HepG2 (cell line): ENCODE results near the gene STX12. TPM values are rescaled to one million over a fixed set of nuclear protein-coding genes. Genes with fewer than 3 reads are reported as not detected.
A peak's percentile ranks its signal among the peaks of the same experiment; 100 is the strongest.

Experiments used
- ATAC-seq: fragments of 200-7000 bp; cut with Tn5 transposase; 3 replicates; pipeline ENCODE4 v1.9.1; 2020; ENCODE audit warnings: mild to moderate bottlenecking, moderate library complexity
- BruUV-seq: library from RNA; stranded (reverse); fragments of 400-500 nt; replicated peaks from 2 replicates; lab custom pipeline; 2021; lab: Mats Ljungman, UMichigan
- CTCF ChIA-PET: fragments of 300-600 bp; formaldehyde crosslinking; extraction: SDS; loops from one replicate; lab custom pipeline; 2021; ENCODE audit warnings: low total read pairs, inconsistent platforms, low intra/inter-chr PET ratio; lab: Yijun Ruan, JAX
- POLR2A ChIA-PET: fragments of 350-600 bp; sonication (Branson Sonifier 250); formaldehyde crosslinking; loops from one replicate; lab custom pipeline; 2020; ENCODE audit warnings: antibody characterized with exemption, inconsistent platforms; lab: Yijun Ruan, JAX
- DNase-seq: peaks from one replicate; pipeline ENCODE4 v3.0.0-alpha.2; 2015; ENCODE audit warnings: low spot score
- FAIRE-seq: peaks from 3 replicates; lab custom pipeline; 2011; peaks lifted over from hg19 to GRCh38; lab: Jason Lieb, UNC
- H2AFZ ChIP-seq: one replicate; pipeline ENCODE4 v1.6.1; 2011; ENCODE audit warnings: low read length, inconsistent platforms
- H3K27ac ChIP-seq: fragments of 300-600 bp; 3 replicates; pipeline ENCODE4 v1.8.0; 2011; ENCODE audit warnings: mixed run types, mild to moderate bottlenecking, mixed read lengths, low read length, inconsistent platforms; ENCODE audit not compliant: insufficient read depth; ENCODE audit errors: extremely low read length
- H3K27me3 ChIP-seq, 2 experiments: fragments of 200-600 bp in 1 of 2; 2 replicates in 1 of 2; 3 replicates in 1 of 2; pipeline versions ENCODE4 v1.6.0 to v1.8.0; 2011; ENCODE audit warnings: low read length in 2 of 2, mild to moderate bottlenecking in 2 of 2, moderate library complexity in 2 of 2, inconsistent platforms in 1 of 2; ENCODE audit not compliant: insufficient read depth in 2 of 2, control insufficient read depth in 1 of 2
- H3K36me3 ChIP-seq, 2 experiments: fragments of 200-600 bp in 1 of 2; replicated peaks in 1 of 2; 2 replicates in 1 of 2; 3 replicates in 1 of 2; pipeline versions ENCODE4 v1.5.1 to v1.8.0; 2011; ENCODE audit warnings: low read length in 2 of 2, inconsistent platforms in 1 of 2; ENCODE audit not compliant: insufficient read depth in 2 of 2, control insufficient read depth in 1 of 2
- H3K4me1 ChIP-seq: 2 replicates; pipeline ENCODE4 v1.5.1; 2012; ENCODE audit warnings: low read length, inconsistent platforms; ENCODE audit not compliant: insufficient read depth
- H3K4me2 ChIP-seq: 2 replicates; pipeline ENCODE4 v1.6.0; 2011; ENCODE audit warnings: low read depth, low read length, inconsistent platforms
- H3K4me3 ChIP-seq, 3 experiments: fragments of 200-600 bp in 1 of 3; sonication (generic), shearing (Covaris generic) in 1 of 3; replicated peaks in 1 of 3; 2 replicates each; pipeline ENCODE4 v1.5.1; 2011 to 2016; ENCODE audit warnings: low read length in 3 of 3, inconsistent platforms in 2 of 3, low read depth in 2 of 3, mild to moderate bottlenecking in 2 of 3, control low read depth in 1 of 3, mixed read lengths in 1 of 3; ENCODE audit not compliant: insufficient read depth in 1 of 3
- H3K79me2 ChIP-seq: one replicate; pipeline ENCODE4 v1.6.1; 2011; ENCODE audit warnings: low read length, inconsistent platforms; ENCODE audit not compliant: insufficient read depth
- H3K9ac ChIP-seq: 2 replicates; pipeline ENCODE4 v1.6.0; 2011; ENCODE audit warnings: mild to moderate bottlenecking, low read depth, low read length, inconsistent platforms; ENCODE audit not compliant: insufficient read depth
- H3K9me3 ChIP-seq: 2 replicates; pipeline ENCODE4 v1.5.1; 2012; ENCODE audit warnings: mild to moderate bottlenecking, low read length
- H4K20me1 ChIP-seq: 2 replicates; pipeline ENCODE4 v1.6.0; 2011; ENCODE audit warnings: inconsistent platforms, mild to moderate bottlenecking, low read length, moderate library complexity; ENCODE audit not compliant: insufficient read depth
- CREB1 ChIP-seq, 2 experiments: fragments of 450-650 bp in 1 of 2; IDR thresholded peaks; 2 replicates each; pipeline ENCODE4 v1.6.1; 2016 to 2017; ENCODE audit warnings: control low read depth in 1 of 2, mild to moderate bottlenecking in 1 of 2, missing compliant biosample characterization in 1 of 2, missing genetic modification characterization in 1 of 2
- EP300 ChIP-seq, 3 experiments: sonication (generic) in 1 of 3; formaldehyde crosslinking in 1 of 3; IDR thresholded peaks; 2 replicates each; pipeline versions ENCODE4 v1.5.1 to v1.6.1; 2011 to 2020; ENCODE audit warnings: low read depth in 2 of 3, low read length in 2 of 3, borderline replicate concordance in 1 of 3, improper control_type of control experiment in 1 of 3, mild to moderate bottlenecking in 1 of 3, missing genetic modification reagents in 1 of 3, moderate library complexity in 1 of 3
- ETS1 ChIP-seq: sonication (generic); formaldehyde crosslinking; IDR thresholded peaks from 2 replicates; pipeline ENCODE4 v1.4.0; 2020; ENCODE audit warnings: missing genetic modification reagents
- FLYWCH1 ChIP-seq: sonication (generic); formaldehyde crosslinking; IDR thresholded peaks from 2 replicates; pipeline ENCODE4 v1.8.1; 2023; ENCODE audit warnings: mild to moderate bottlenecking, missing genetic modification reagents
- NFYB ChIP-seq: sonication (generic); formaldehyde crosslinking; IDR thresholded peaks from 2 replicates; pipeline ENCODE4 v1.4.0; 2020; ENCODE audit warnings: missing genetic modification reagents
- PHF8 ChIP-seq: sonication (generic); formaldehyde crosslinking; IDR thresholded peaks from 2 replicates; pipeline ENCODE4 v1.5.0; 2020; ENCODE audit warnings: missing genetic modification reagents
- POLR2A ChIP-seq, 2 experiments: IDR thresholded peaks; 2 replicates each; pipeline ENCODE4 v1.6.1; 2011; ENCODE audit warnings: low read depth in 2 of 2, low read length in 2 of 2, mild to moderate bottlenecking in 1 of 2, moderate library complexity in 1 of 2; ENCODE audit not compliant: insufficient read depth in 1 of 2
- PPARG ChIP-seq: conservative IDR thresholded peaks from 2 replicates; pipeline ENCODE4 v1.6.1; 2016; ENCODE audit warnings: missing biosample characterization, missing genetic modification reagents
- SNRNP70 ChIP-seq: fragments of 200-400 bp; formaldehyde crosslinking; IDR thresholded peaks from 2 replicates; pipeline ENCODE4 v1.6.1; 2017; ENCODE audit warnings: mild to moderate bottlenecking, low read depth, low read length, moderate library complexity
- ZMYM4 ChIP-seq: sonication (generic); formaldehyde crosslinking; IDR thresholded peaks from 2 replicates; pipeline ENCODE4 v1.8.1; 2023; ENCODE audit warnings: mild to moderate bottlenecking, missing genetic modification reagents
- ZNF253 ChIP-seq: sonication (generic); formaldehyde crosslinking; IDR thresholded peaks from 2 replicates; pipeline ENCODE4 v1.8.0; 2022; ENCODE audit warnings: mild to moderate bottlenecking, missing genetic modification reagents, borderline replicate concordance
- ZNF468 ChIP-seq: sonication (generic); formaldehyde crosslinking; IDR thresholded peaks from 2 replicates; pipeline ENCODE4 v1.8.0; 2022; ENCODE audit warnings: mild to moderate bottlenecking, moderate library complexity, missing genetic modification reagents
- ZNF562 ChIP-seq: sonication (generic); formaldehyde crosslinking; IDR thresholded peaks from 2 replicates; pipeline ENCODE4 v1.8.0; 2022; ENCODE audit warnings: missing genetic modification reagents, borderline replicate concordance
- ZNF674 ChIP-seq: sonication (generic); formaldehyde crosslinking; IDR thresholded peaks from 2 replicates; pipeline ENCODE4 v1.5.0; 2020; ENCODE audit warnings: low read depth, mild to moderate bottlenecking, missing genetic modification reagents
- ZNF768 ChIP-seq: sonication (generic); formaldehyde crosslinking; IDR thresholded peaks from 2 replicates; pipeline ENCODE4 v1.4.0; 2020; ENCODE audit warnings: missing genetic modification reagents
- ZNF776 ChIP-seq: sonication (generic); formaldehyde crosslinking; IDR thresholded peaks from 2 replicates; pipeline ENCODE4 v1.4.0; 2020; ENCODE audit warnings: mild to moderate bottlenecking, missing genetic modification reagents
- ZNF780A ChIP-seq: sonication (generic); formaldehyde crosslinking; IDR thresholded peaks from 2 replicates; pipeline ENCODE4 v1.8.0; 2022; ENCODE audit warnings: mild to moderate bottlenecking, missing genetic modification reagents, moderate library complexity
- WGBS: methylation state at CpG from one replicate; pipeline ENCODE4 v1.1.6; 2017; ENCODE audit warnings: low lambda C conversion rate; 5-methylcytosine and 5-hydroxymethylcytosine counted together
- in situ Hi-C: cut with HindIII; loops from 2 replicates; pipeline ENCODE4 v1.10.0; 2017; ENCODE audit warnings: low pct_unique_long_range_greater_than_20kb; ENCODE audit not compliant: extremely low pct_ligation_motif_present
- intact Hi-C: fragments of 100-400 bp; cut with micrococcal nuclease; formaldehyde crosslinking; loops from one replicate; pipeline ENCODE4 v1.10.0; 2022; ENCODE audit not compliant: unreplicated experiment
- polyA plus RNA-seq, 8 experiments: library from polyadenylated mRNA; depleted of rRNA in 3 of 8; stranded (reverse) in 7 of 8; unstranded in 1 of 8; fragments of >200 nt; fragmentation: Illumina TruSeq in 4 of 8; extraction: Trizol in 4 of 8; gene quantifications; 2 replicates each; pipeline versions ENCODE4 v1.2.1 to v1.2.3, GENCODE V29; 2011 to 2016; ENCODE audit warnings: low read depth in 4 of 8, missing spikeins in 1 of 8, mixed read lengths in 1 of 8; ENCODE audit not compliant: insufficient read depth in 1 of 8
- total RNA-seq, 5 experiments: library from RNA; depleted of rRNA; stranded (reverse); fragments of >200 nt; fragmentation: Illumina TruSeq; extraction: Trizol; gene quantifications; 2 replicates each; pipeline ENCODE4 v1.2.3, GENCODE V29; 2016; ENCODE audit warnings: low read depth in 1 of 5

The STX12 gene
- total and polyA plus RNA-seq, 2 of the 13 experiments (the other 11 are each of a cell fraction or from before 2014, with no cell fraction given), result 9.0 to 19.7 TPM

DNA sequence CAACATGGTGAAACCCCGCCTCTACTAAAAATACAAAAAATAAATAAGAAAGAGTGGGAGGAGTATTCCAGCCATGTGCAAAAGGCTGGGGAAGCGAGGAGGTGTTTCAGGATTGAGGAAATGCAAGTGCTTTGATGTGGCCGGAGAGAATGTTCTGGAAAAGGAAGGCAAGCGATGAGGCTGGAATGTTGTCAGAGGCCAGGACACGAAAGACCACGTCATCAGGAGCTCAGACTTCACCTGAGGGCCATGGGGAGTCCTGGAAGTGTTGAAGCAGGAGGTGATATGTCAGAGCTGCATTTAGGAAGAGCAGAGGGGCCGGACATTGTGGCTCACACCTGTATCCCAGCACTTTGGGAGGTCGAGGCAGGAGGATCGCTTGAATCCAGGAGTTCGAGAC is 88.4 kb downstream of the STX12 start:
- TF ChIP-seq ZNF768 (CRISPR knock-in tag) (no peak), CREB1 (IDR thresholded peaks at IDR 0.05) (peak; percentile 76), CREB1 (CRISPR knock-in tag; IDR thresholded peaks at IDR 0.05) (no peak)
- no peaks in the 10 kb centered on the region for H3K36me3 ChIP-seq
- intact Hi-C loops, result loop anchor here (10.0 kb wide), 1 partner anchor 63 kb away; no protein-coding TSS in a partner anchor
- FAIRE-seq (no peak), DNase-seq (no peak), ATAC-seq (no peak)
- no peak overlapping the region for H3K4me3 ChIP-seq
- no TSS peak for BruUV-seq
- no peaks in the 10 kb centered on the region for H4K20me1 ChIP-seq
- H3K79me2 ChIP-seq, result no peaks in the 10 kb centered on the region
- 40% methylated on average over 10 of the region's 10 CpGs for WGBS
- no peaks in the 10 kb centered on the region for H3K9me3 ChIP-seq
- H3K27me3 ChIP-seq, result peaks cover 0 to 3% of the 10 kb centered on the region in 2 experiments; a peak in 1 of 5 replicates
- no peak overlapping the region for H3K4me2 ChIP-seq
- no peak overlapping the region for H2AFZ ChIP-seq
- H3K9ac ChIP-seq, result no peak overlapping the region
- in situ Hi-C loops, result loop anchor here (10.0 kb wide), 1 partner anchor 343 kb away; no protein-coding TSS in a partner anchor
- CTCF ChIA-PET, result no interaction called here
- no peak overlapping the region for H3K27ac ChIP-seq
- POLR2A ChIA-PET, result no interaction called here
- peaks cover 28% of the 10 kb centered on the region for H3K4me1 ChIP-seq

DNA sequence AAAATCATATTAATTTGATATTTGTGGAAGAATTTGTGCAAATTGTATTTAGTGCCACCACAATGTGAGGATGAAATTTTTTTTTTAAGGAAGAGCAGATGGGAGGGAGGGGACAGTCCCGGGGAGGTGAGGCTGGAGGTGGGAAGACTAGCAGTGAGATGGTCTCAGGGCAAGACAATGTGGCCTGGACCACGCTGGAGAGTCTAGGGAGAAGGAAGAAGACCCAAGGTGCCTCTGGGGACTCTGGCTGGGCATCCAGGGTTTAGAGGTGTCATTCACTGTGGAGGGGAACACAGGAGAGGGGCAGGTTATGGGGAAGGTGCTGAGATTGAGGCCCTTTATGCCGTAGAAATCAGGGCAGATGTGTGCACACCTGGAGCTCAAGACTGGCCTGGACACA is 89.0 kb downstream of the STX12 start:
- ChIA-PET CTCF (no interaction called here), POLR2A (no interaction called here)
- 44% methylated on average over 3 of the region's 3 CpGs for WGBS
- H4K20me1 ChIP-seq, result no peaks in the 10 kb centered on the region
- no peaks in the 10 kb centered on the region for H3K9me3 ChIP-seq
- H3K4me1 ChIP-seq, result peaks cover 30% of the 10 kb centered on the region
- ATAC-seq (no peak), DNase-seq (no peak), FAIRE-seq (no peak)
- no peak for TF ChIP-seq ZMYM4 (CRISPR knock-in tag)
- no peak for TF ChIP-seq ZNF674 (CRISPR knock-in tag)
- no peak for TF ChIP-seq SNRNP70
- TF ChIP-seq FLYWCH1, result no peak
- TF ChIP-seq ETS1 (CRISPR knock-in tag), result no peak
- no peak for TF ChIP-seq PHF8 (CRISPR knock-in tag)
- no peak for TF ChIP-seq POLR2A (IDR thresholded peaks at IDR 0.05; ENCODE audit: insufficient read depth in 1 of 2, low read depth in 2 of 2, low read length in 2 of 2)
- no peak for TF ChIP-seq ZNF253 (CRISPR knock-in tag)
- TF ChIP-seq ZNF468, result no peak
- no peak for TF ChIP-seq EP300 (IDR thresholded peaks at IDR 0.05; ENCODE audit: low read depth in 2 of 2, low read length in 2 of 2)
- TF ChIP-seq EP300 (CRISPR knock-in tag; IDR thresholded peaks at IDR 0.05; ENCODE audit: borderline replicate concordance), result no peak
- TF ChIP-seq ZNF776, result no peak
- no peak for TF ChIP-seq ZNF780A (CRISPR knock-in tag)
- TF ChIP-seq PPARG (CRISPR knock-in tag), result no peak
- TF ChIP-seq ZNF562 (CRISPR knock-in tag), result no peak
- TF ChIP-seq NFYB (CRISPR knock-in tag), result no peak
- no peaks in the 10 kb centered on the region for H3K79me2 ChIP-seq
- in situ Hi-C loops, result loop anchor here (10.0 kb wide), 1 partner anchor 343 kb away; no protein-coding TSS in a partner anchor
- intact Hi-C loops, result loop anchor here (10.0 kb wide), 1 partner anchor 63 kb away; no protein-coding TSS in a partner anchor
- H3K27ac ChIP-seq, result no peak overlapping the region
- no peak overlapping the region for H3K4me2 ChIP-seq
- H3K4me3 ChIP-seq, result no peak overlapping the region
- no peaks in the 10 kb centered on the region for H3K36me3 ChIP-seq
- BruUV-seq, result no TSS peak
- no peak overlapping the region for H3K9ac ChIP-seq
- H3K27me3 ChIP-seq, result peaks cover 0 to 3% of the 10 kb centered on the region in 2 experiments; a peak in 1 of 5 replicates
- H2AFZ ChIP-seq, result no peak overlapping the region
